ENCODE data around the gene MARK3. TPM values are rescaled to one million over a fixed set of nuclear protein-coding genes. Genes with fewer than 3 reads are reported as not detected.

Gene MARK3
- total RNA-seq, 1 experiment from 2014 or later, result 81.9 TPM

DNA sequence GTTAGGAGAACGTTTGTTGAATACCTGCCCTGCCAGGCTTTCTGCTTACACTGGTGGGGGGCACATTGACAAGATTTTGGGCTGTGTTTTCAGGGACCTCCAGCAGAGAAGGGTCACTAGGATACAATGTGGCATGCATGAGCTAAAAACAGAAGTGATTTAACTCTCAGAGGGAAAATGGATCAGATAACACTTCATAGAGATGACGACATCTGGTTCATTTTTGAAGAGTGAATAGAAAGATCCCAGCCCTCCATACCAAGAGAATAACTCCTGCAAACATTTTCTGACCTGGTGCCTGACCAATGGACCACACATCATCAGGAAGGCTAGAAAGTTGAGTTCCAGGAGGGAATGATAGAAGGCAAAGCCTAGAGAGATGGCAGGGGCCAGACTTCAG lies 103.7 kb downstream of the MARK3 start:
- H3K4me3 Mint-ChIP-seq, result no peak overlapping the region

More for the DNA sequence above, 103.7 kb downstream of the MARK3 start:
- DNase-seq, result no peak
- no peaks in the 10 kb centered on the region for H3K27me3 Mint-ChIP-seq (ENCODE audit: low read depth)
- Histone ChIP-seq H3K4me1 (ENCODE audit: insufficient read depth, low read length) (no peaks in the 10 kb centered on the region), H4K8ac (replicated peaks; ENCODE audit: insufficient read length, low read depth, low read length) (no peak overlapping the region), H3K4me2 (ENCODE audit: insufficient read depth, insufficient read length, low read length) (no peak overlapping the region), H3K4ac (ENCODE audit: low read depth, low read length) (no peak overlapping the region), H2BK120ac (ENCODE audit: low read depth, low read length, poor library complexity, severe bottlenecking) (no peak overlapping the region), H2AK5ac (ENCODE audit: insufficient read length, low read length) (no peak overlapping the region), H3K27me3 (ENCODE audit: insufficient read depth, low read length) (no peaks in the 10 kb centered on the region), H4K91ac (ENCODE audit: insufficient read length, low read depth, low read length) (no peak overlapping the region), H3K9me3 (ENCODE audit: control insufficient read depth, low read depth, low read length) (no peaks in the 10 kb centered on the region), H3T11ph (ENCODE audit: low read length) (no peak overlapping the region), H3K27ac (ENCODE audit: insufficient read length, low read depth, low read length) (no peak overlapping the region), H2BK20ac (ENCODE audit: low read depth, low read length, poor library complexity, severe bottlenecking) (no peak overlapping the region), H3K23ac (ENCODE audit: insufficient read length, low read depth, low read length) (no peak overlapping the region), H3K79me2 (ENCODE audit: insufficient read depth, low read length) (no peaks in the 10 kb centered on the region), H3K79me1 (ENCODE audit: insufficient read depth, low read depth, low read length, poor library complexity, severe bottlenecking) (no peaks in the 10 kb centered on the region), H2BK5ac (ENCODE audit: insufficient read length, low read length) (no peak overlapping the region), H2BK15ac (ENCODE audit: low read depth, low read length) (no peak overlapping the region), H4K20me1 (ENCODE audit: control insufficient read depth, insufficient read depth, insufficient read length) (no peaks in the 10 kb centered on the region), H2BK12ac (ENCODE audit: insufficient read length, low read depth, low read length) (no peak overlapping the region), H3K56ac (ENCODE audit: insufficient read length, low read depth, low read length) (no peak overlapping the region), H4K5ac (ENCODE audit: insufficient read length, low read depth, low read length) (no peak overlapping the region), H3K18ac (ENCODE audit: insufficient read length, low read depth, low read length) (no peak overlapping the region), H3K14ac (ENCODE audit: insufficient read depth, low read length) (no peak overlapping the region), H3K9ac (ENCODE audit: extremely low read depth, insufficient read length, low read length) (no peak overlapping the region), H3K23me2 (ENCODE audit: insufficient read length, low read depth, low read length, poor library complexity, severe bottlenecking) (no peaks in the 10 kb centered on the region), H2AFZ (ENCODE audit: low read length) (no peak overlapping the region)
- no peak for TF ChIP-seq CTCF (conservative IDR thresholded peaks at IDR 0.05)
- 0 out of 4 replicates have a peak, but pooled peaks cover 0 to 2% of the 10 kb centered on the region in 2 experiments for H3K4me1 Mint-ChIP-seq
- peaks cover 8 to 41% (median 32%) of the 10 kb centered on the region in 3 experiments; a peak in 6 of 7 replicates for H3K36me3 Mint-ChIP-seq (ENCODE audit: insufficient read depth in 1 of 3, low read depth in 3 of 3)
- no CpG with 5 or more reads among the region's 2 CpGs for WGBS (ENCODE audit: extremely low coverage, insufficient read length, low lambda C conversion rate)
- H3K27ac Mint-ChIP-seq, result peak overlapping the region in 1 of 3 experiments; percentile 68; a peak in 1 of 7 replicates
- no peaks in the 10 kb centered on the region for H3K9me3 Mint-ChIP-seq

Data from H9 (cell line).